Stimulated activated CD4-positive, alpha-beta T cell treated with anti-CD3 and anti-CD28 coated beads, Interleukin-4, amount 100 ng/mL, for 24 hours (primary cell): ENCODE measurements around the gene VPS54.
"Not testable (repeated sequence)": the region's sequence is repeated elsewhere in the genome, so short reads cannot be mapped to it uniquely, and the experiment has no call there.

Source experiments
- DNase-seq: peaks from one replicate; pipeline ENCODE4 v3.0.0-alpha.2; 2020

Gene VPS54

DNA sequence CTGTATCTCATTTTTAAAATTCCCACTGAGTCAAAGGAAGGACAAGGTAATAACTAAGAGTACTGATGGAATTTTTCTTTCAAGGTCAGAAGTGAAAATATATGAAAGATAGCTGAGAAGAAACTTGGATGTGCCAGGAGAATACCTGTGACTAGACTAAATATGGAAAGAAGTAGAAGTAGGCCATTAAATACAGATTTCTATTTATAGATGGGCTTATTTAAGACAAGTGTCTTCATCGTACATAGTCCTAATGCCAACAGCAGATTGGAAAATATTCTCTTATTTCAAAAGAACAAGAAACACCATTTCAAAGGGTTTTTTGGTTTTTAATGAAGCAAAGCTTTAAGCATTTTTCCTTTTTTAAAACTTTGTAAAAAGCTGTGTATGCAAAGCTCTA is 155.5 kb downstream of the VPS54 start:
- DNase-seq: no peak

DNA sequence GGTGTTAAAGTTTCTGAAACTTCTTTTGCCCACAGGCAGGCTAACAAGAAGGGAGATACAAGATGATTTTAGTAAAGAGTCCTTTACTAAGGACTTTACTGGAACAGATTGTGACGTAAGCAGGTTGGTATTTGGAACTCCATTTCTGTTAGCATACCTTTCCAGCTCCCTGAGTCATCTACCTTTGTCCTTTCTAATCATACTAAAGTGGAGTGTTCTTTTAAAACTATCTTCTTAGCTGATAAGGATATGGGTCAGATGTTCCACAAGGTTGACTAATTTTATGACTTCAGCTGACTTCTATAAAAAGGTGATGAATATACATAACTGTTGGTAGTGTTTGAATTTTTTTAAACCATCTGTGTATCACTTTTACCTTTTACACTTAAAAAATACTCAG is 156.4 kb downstream of the VPS54 start:
- no peak for DNase-seq

DNA sequence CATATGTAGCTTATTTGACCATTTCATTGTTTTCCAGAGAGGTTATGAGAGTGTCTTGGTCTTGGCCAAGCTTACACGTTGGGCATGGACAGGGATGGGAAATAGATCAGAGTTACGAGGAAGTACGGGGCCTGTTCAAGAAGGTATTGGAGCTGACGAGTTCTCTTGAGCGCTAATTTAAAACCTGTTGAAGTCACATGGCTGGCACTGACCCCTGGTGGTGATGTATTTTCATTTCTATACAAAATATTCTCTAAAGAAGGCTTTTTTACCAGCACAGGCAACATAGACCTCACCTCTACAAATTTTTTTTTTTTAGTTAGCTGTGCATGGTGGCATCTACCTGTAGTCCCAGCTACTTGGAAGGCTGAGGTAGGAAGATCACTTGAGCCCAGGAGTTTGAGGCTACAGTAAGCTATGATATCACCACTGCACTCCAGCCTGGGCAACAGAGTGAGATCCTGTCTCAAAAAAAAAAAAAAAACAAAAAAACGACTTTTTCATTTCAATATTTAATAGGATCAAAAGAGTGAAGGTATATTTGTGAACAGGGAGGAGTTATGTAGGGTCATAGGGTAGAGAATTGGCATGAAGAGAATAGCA is 157.9 kb downstream of the VPS54 start:
- DNase-seq: peak; percentile 65

DNA sequence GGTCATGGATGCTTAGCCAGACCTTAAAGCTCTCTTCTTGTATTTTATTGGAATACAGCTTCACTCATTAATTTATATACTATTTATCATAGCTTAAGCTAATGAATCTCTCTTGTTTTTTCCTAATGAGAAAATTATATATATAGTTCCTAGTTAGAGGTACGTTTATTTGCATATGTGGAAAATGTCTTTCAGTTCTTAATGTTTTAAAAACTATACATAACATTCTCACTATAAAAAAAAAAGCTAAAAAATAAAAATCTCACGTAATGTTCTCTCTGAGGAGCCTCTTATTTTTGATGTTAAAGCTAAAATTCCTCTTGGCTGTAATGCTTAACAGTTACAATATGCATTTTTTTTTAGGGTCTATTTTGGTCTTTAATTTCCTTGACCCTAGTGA is 160.9 kb downstream of the VPS54 start:
- no peak for DNase-seq

DNA sequence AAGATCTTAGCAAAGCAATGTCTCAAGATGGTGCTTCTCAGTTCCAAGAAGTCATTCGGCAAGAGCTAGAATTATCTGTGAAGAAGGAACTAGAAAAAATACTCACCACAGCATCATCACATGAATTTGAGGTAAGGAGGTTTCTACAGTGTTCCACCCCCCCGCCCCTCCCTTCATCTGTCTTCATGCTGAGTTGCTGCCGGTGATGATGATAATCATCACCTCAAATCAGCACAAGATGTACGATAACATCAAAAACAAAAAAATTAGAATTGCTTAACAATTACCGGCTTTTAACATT is 163.0 kb downstream of the VPS54 start:
- DNase-seq: peak; percentile 37

DNA sequence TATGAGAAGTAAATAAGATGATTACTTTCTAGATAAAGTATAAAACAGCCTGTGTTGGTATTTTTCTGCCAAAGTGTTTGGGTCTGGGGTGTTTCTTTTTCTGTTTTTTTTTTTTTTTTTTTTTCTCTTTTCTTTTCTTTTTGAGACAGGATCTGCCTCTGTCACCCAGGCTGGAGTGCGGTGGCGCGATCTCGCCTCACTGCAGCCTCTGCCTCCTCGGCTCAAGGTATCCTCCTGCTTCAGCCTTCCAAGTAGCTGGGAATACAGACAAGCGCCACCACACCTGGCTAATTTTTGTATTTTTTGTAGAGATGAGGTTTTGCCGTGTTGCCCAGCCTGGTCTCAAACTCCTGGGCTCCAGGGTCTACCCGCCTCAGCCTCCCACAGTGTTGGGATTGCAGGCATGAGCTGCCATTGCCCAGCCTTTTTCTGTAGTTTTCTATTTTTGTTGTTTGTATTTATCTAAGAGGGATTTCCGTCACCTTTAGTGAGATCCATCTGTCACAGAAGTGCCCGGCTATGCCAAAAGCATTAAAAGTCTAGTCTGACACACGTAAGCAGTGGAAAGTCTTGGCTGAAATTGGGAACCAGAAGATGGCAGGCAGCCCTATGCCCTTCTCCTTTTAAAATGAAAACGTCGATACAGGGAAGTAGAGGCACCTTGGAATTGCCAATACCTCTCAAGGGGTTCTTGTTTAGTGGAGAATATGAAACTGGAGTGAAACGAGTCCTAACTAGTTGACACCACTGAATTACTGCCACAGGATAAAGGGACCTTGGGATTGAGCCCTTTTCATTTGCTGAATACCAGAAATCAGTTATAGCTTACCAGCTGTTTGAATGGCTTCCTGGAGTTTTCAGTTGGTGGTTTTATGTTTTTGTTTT is 163.6 kb downstream of the VPS54 start:
- no peak for DNase-seq

DNA sequence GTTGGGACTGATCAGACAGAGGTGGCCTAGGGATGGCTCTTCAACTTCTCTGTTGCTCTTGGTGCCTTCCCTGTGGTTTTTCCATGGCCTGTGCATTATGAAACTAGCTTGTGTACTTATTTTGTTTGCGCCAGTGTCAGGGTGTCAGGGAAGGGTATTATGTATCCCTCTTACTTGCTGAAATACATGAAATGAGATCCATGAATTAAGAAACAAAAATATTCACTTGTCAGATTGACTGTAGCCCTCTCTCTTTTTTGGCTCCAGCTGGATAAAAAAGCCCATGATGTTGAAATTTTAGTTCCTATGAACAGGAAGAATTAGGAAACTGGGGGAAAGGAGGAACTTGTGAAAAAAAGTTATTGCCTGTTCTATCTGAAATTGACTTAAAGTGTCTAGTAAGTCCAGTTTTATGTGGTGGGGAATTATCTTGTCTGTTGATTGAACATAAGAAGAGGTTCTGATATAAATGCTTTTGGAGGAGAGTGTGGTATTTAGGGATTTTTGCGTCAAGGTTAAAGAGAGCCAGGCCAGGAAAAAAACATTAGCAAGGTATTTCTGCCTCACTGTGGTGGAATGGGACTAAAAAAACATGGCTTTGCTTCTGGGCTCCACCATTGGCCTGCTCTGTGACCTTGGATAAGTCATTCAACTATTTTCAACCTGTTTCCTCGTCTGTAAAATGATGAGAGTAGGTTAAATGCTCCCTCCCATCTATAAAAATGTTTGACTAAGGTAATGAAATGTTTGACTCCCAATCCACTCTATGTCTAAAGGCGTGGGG is 165.5 kb downstream of the VPS54 start:
- DNase-seq: no peak

DNA sequence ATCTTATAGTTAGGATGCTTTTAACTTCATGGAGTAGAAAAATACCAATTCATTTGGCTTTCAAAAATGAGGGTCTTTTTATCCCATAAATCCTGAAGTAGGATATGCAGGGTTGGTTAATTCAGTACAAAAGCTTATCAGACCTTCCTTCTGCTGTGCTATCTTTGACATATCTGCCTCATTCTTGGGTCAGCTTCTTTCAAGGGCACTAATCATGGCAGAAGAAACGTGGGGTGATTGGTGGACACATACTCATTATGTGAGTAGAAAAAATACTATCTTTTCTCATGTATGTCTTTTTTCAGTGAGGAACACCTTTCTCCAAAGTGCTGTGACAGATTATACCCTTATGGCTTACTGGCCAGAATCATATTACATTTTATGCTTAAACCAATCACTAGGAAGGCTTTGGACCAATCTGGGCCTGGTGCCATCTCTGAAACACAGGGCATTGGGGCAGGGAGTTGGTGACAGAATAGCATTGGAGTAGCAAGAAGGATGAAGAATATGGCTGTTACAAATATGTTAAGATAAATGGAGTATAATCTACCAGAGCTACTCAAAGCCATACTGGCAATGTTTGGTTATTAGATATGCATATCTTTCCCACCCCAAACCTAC is 167.4 kb downstream of the VPS54 start:
- no peak for DNase-seq

DNA sequence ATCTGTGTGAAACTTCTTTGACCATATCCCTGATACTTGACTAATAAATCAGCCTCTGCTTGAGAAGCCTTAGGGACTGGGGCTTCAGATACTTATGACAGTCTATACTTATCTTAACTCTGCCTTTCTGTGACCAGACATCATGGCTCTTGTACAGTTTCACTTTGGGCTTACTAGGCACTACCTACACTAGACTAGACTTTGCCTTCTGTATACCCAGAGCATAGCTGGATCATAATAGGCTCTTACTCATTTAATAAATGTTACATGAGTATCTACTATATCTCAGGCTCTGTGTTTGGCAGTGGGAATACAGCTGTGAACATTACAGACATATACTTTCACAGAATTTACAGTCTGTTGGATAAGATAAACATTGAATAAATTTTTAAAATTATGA is 168.6 kb downstream of the VPS54 start:
- no peak for DNase-seq

DNA sequence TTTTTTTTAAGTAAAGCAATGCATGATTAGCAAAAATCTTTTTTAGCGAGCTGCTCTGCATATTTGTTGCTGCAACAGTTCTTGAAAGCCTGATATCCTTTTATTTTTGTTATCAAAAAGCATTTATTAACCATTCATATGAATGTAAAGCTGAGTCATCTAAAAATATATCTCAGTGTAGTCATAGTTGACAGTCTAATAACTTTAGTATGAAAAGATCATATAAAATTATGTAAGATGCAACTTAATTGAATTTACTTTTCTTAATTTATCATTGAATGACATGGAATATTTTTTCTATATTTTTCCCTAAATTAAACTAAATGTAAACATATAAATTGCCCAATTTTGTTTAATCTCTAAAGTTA is 169.0 kb downstream of the VPS54 start:
- no peak for DNase-seq

DNA sequence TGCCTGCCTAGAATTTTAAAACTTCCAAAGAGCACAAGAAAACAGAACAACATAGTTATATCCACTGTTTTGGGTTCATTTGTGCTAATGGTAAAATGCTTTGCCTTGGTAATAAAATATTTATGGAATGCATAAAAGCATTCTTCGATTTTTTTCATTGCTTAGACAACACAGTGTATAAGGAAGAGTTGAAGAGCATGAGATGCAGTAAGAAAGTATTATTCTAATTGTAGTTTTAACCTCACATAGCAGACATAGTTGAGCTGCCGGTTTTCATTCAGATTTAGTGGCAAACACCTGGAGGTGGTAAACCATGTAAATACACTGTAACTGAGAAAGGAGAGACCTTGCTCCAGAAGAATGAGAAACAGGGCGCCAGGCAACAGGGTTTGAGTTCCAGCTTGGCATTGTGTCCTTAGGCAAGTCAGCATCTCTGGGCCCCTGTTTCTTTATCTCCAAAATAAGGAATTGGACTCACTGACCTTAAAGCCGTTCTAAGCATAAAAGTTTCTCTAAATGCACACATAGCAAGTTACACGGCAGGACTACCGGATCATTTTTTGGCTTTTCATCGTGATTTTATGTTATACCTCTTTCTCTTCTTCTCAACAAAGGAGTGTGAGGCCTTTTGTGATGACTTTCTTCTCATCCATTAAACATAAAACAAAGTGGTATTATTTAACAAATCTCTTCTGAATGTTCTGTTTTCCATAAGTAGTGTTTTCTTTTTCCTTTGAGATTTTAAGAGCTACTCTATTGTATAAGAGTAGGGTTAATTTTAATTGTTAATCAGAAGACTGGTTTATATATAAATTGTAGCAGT is 169.6 kb downstream of the VPS54 start:
- DNase-seq: no peak

DNA sequence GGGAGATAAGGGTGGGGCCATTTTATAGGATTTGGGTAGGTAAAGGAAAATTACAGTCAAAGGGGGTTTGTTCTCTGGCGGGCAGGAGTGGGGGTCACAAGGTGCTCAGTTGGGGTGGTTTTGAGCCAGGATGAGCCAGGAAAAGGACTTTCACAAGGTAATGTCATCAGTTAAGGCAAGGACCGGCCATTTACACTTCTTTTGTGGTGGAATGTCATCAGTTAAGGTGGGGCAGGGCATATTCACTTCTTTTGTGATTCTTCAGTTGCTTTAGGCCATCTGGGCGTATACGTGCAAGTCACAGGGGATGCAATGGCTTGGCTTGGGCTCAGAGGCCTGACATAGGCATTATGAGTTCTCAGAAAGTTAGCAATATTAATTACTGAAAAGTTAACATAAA is 171.7 kb downstream of the VPS54 start:
- DNase-seq: not testable (repeated sequence)

DNA sequence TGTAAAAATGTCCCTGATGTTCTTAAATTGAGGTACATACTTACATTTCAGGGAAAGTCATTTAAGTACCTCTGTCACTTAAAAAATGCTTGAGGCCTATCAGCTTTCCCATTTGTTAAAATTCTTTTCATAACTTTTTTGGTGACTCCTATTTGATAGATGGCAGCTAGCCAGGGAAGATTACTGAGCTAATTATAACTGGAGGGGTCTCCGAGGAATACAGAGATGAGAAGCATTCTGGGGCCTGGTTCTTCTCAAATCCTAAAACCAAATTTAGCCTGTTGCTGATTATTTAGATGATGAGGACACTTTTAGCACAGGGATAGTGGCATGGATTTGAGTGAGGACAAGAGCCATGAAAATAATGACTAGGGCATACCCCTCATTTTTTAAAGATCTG is 172.7 kb downstream of the VPS54 start:
- DNase-seq: no peak

DNA sequence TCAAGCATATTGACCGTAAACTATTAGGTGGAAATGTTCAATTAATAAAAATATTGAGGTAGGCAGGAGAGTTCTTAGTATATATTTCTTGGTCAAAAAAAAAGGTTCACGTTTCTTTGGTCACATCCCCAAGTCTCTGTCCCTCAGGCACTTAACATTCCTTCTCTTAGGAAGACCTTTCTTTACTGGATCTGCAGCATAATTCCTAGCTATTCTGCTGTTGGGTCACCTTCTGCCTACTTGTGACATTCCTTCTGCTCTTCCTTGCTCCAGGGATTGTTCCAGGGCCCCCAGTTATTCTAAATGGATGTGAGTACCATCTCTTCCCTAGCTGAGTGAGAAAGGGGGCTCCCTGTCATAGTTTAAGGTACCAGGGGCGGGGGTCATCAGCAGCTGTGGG is 173.4 kb downstream of the VPS54 start:
- no peak for DNase-seq

DNA sequence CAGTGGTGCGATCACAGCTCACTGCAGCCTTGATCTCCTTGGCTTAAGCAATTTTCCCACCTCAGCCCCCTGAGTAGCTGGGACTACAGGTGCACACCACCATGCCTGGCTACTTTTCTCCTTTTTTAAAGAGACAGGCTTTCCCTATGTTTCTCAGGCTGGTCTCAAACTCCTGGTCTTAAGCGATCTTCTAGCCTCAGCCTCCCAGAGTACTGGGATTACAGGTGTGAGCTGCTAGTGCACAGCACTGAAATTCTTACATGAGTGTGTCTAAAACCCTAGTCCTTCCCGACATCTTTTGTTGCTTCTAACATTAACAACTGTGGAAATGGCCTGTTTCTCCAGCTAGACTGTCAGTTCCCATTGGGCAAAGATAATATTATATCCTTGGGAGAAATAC is 174.6 kb downstream of the VPS54 start:
- DNase-seq: no peak

DNA sequence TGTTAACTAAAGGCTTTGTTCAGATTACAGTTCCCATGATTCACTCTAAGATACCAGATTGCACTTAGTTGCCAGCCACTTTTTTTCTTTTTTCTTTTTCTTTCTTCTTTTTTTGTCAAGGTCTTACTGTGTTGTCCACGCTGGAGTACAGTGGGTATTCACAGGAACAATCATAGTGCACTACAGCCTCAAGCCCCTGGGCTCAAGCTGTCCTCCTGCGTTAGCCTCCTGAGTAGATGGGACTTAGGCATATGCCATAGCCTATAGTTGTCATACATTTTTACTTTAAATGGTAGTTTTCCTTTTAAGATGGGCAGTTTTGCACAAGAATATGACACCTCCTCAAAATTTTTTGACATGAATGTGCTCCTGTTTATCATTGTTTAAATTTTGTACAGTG is 175.4 kb downstream of the VPS54 start:
- no peak for DNase-seq

DNA sequence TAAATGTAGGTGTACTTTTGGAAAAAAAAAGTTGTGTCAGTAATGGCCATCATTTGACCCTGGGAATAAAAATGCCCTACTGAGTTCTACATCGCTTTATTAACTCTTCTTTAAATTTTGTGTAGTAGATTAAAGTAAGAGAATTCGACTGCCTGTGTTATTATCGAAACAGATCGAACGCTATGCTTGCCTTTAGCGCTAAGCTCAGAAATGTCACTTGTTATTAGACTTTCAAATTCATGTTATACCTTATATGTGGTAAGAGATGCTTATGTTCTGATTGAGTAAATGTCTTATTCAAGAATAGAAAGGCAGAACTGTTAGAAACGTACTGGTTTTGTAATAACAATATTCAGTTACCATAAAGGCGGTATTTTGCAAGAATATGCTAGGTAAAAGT is 176.1 kb downstream of the VPS54 start:
- no peak for DNase-seq

DNA sequence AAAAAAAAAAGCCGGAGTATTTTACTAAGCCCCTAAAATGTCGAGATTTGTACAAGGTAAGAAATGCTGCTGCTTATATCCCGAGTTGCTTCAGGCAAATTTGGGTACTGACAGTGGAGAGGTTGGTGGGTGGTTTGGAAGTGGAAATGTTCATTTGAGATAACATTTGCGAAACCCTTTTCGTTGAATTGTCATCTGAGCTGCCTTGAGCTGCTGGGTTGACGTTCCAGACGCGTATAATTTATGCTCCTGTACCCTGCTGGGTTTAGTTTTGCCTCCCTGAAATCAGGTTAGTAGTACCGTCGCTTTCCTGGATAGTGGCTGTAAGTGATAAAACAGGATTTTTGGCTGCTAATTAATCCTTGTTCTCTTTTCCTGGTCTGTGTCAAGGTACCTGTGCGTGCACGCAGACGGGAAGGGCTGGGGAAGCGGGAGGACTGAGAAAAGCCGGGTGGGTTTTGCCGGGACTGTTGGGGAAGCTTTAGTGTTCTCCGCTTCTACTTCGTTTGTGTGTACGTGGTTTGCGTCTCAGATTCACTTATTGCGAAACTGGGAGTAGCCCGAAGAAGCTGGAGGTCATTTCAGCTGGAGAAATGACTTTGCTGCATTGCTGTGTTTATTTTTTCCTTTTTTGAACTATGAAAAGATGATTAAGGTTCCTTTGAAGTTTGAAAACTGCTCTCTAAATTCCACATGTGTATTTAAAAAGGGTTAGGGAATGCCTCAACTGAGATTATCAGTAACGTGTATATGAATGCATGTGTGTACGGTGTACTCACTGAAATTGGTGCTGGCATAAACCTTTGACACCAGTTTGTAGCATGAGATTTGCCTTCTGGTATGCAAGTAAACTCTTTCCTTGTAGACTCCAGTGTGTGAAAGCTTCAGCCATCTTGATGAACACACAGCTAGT is 176.8 kb downstream of the VPS54 start:
- peak; percentile 13 for DNase-seq
